GM12873 (cell line): ENCODE results near the gene MOB3A.

Experiments used
- CTCF ChIP-seq: IDR thresholded peaks from 2 replicates; pipeline ENCODE4 v1.5.1; 2012; ENCODE audit warnings: low read depth, mild to moderate bottlenecking, moderate library complexity, low read length, control low read depth; ENCODE audit not compliant: insufficient read depth; ENCODE audit errors: missing control alignments

The MOB3A gene

GRCh38 chr19:2021453-2022140, 74.5 kb downstream of the MOB3A start:
- TF ChIP-seq CTCF: no peak
